ENCODE results near the gene CD160.

DNA sequence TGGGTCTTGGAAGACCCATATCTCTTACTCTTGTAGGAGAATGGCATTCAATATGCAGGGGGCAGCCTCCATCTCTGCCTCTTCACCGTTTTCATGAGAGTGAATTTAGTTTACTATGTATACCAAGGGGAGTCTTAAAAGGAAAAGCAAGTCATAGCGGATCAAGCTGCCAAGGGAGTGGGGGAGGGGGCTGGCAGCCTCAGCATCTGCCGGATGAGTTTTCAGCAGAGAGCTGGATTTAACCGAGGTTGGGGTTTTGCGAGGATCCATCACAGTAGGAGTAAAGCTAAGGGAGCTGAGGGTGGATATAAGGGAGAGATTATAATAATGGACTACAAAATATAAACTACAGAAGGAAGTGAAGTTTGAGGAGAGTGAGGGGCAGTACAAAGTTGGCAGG lies 9.9 kb downstream of the CD160 start:
- TF ChIP-seq CTCF (IDR thresholded peaks at IDR 0.05) = no peak
- no peak for TF ChIP-seq POLR2AphosphoS5 (IDR thresholded peaks at IDR 0.05)
- no peak for TF ChIP-seq POLR2A (IDR thresholded peaks at IDR 0.05)

Data from prostate gland (tissue), 2 donors.